GM12801 (cell line): ENCODE data around the gene CYP26B1.

ENCODE experiments used
- CTCF ChIP-seq: IDR thresholded peaks from one replicate; pipeline ENCODE4 v1.5.1; 2011; ENCODE audit warnings: control low read depth; ENCODE audit not compliant: insufficient read length; ENCODE audit errors: extremely low read depth

CYP26B1 gene

GRCh38 chr2:72165792-72166191 lies 18.1 kb upstream of the CYP26B1 start:
- no peak for TF ChIP-seq CTCF

- TF ChIP-seq CTCF: no peak
Measured at GRCh38 chr2:72162574-72162973, 14.9 kb upstream of the CYP26B1 start.

- TF ChIP-seq CTCF: no peak
Measured at GRCh38 chr2:72159211-72159993, 11.7 kb upstream of the CYP26B1 start.

- no peak for TF ChIP-seq CTCF
Measured at GRCh38 chr2:72157871-72158771, 10.5 kb upstream of the CYP26B1 start.

GRCh38 chr2:72156872-72157271 lies 9.2 kb upstream of the CYP26B1 start:
- TF ChIP-seq CTCF: no peak

GRCh38 chr2:72155737-72156136 lies 8.1 kb upstream of the CYP26B1 start:
- TF ChIP-seq CTCF: no peak

GRCh38 chr2:72155151-72155550 lies 7.5 kb upstream of the CYP26B1 start:
- no peak for TF ChIP-seq CTCF
